Testis (tissue), 3 donors: Measurements from ENCODE around the gene CC2D1A. TPM values are rescaled to one million over a fixed set of nuclear protein-coding genes. Genes with fewer than 3 reads are reported as not detected.

Source experiments
- DNase-seq: peaks from one replicate; pipeline ENCODE4 v3.0.0-alpha.2; 2019
- H3K27ac ChIP-seq, 2 donors: fragments of 200-600 bp; sonication (generic); one replicate each; pipeline ENCODE4 v1.5.1; 2019
- H3K27me3 ChIP-seq: fragments of 200-600 bp; sonication (generic); one replicate; pipeline ENCODE4 v1.5.1; 2019
- H3K36me3 ChIP-seq: fragments of 200-600 bp; sonication (generic); one replicate; pipeline ENCODE4 v1.5.1; 2017; ENCODE audit warnings: low read depth; ENCODE audit errors: missing control alignments
- H3K4me1 ChIP-seq: fragments of 200-600 bp; sonication (generic); one replicate; pipeline ENCODE4 v1.5.1; 2019
- H3K4me3 ChIP-seq, 2 donors: fragments of 200-600 bp; sonication (generic); one replicate each; pipeline ENCODE4 v1.5.1; 2017 to 2019
- H3K9me3 ChIP-seq: fragments of 200-600 bp; sonication (generic); one replicate; pipeline ENCODE4 v1.5.1; 2017
- POLR2A ChIP-seq: fragments of 450-650 bp; IDR thresholded peaks from one replicate; pipeline ENCODE4 v1.6.1; 2017; ENCODE audit warnings: antibody characterized with exemption, mild to moderate bottlenecking, moderate library complexity
- WGBS, 2 donors: methylation state at CpG; one replicate each; pipeline ENCODE4 v1.1.5; 2018; 5-methylcytosine and 5-hydroxymethylcytosine counted together
- intact Hi-C: fragments of 100-400 bp; cut with DNase I; formaldehyde crosslinking; loops from one replicate; pipeline ENCODE4 v1.15.1; 2023; ENCODE audit warnings: low total_unique reads
- polyA plus RNA-seq: library from polyadenylated mRNA; stranded (reverse); fragments of 350-450 nt; fragmentation: Illumina TruSeq; extraction: RNeasy Lipid Tissue Mini Kit (QIAGEN cat#74804); gene quantifications from one replicate; pipeline ENCODE4 v1.2.3, GENCODE V29; 2014; ENCODE audit warnings: low read depth, low replicate concordance; ENCODE audit not compliant: insufficient read depth
- total RNA-seq, 2 donors: library from RNA; depleted of rRNA; stranded (reverse); fragments of >200 nt; gene quantifications; one replicate each; pipeline ENCODE4 v1.2.3, GENCODE V29; 2016
- TF ChIP-seq, protein P1 (sequence below), 3 experiments: fragments of 450-650 bp in 2 of 3; fragments of 200-600 bp in 1 of 3; sonication (generic) in 1 of 3; IDR thresholded peaks; one replicate each; pipeline ENCODE4 v1.5.1; 2016 to 2019; ENCODE audit warnings: antibody characterized with exemption in 3 of 3, mild to moderate bottlenecking in 2 of 3, moderate library complexity in 1 of 3

The CC2D1A gene
- total and polyA plus RNA-seq, 3 donors from 2014 or later, result 31.0 to 62.7 (median 56.6) TPM

DNA sequence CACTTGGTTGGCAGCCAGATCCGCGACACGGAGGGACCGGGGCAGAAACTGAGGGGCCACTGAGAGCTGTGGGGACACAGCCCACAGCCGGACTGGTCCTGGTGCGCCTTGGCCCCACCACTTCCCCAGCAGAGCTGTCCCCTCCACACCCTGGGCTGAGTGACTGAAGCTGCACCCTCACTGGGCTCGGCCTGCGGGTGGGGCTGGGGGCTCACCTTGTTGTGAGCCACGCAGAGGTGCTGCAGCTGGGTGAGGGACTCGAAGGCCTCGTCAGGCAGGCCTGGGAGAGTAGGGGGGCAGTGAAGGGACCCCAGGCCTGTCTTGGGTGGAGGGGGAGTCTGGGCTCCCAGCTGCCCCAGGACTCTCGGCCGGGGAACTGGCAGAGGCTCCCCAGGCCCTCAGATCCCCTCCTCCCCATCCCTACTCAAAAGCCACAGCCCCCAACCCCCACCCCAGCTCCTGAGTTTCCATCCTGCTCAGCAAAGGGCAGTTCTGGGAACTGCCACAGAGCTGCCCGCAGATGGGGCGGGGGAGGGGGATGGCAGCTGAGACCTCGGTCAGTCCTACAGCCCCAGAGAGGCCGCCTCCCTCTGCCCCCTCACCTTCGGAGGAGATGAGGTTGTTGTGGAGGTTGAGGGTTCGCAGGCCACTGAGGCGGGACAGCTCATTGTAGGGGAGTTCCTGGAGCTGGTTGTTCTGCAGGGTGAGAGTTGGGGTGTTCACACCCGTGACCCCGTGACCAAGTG is 29.9 kb downstream of the CC2D1A start:
- Histone ChIP-seq H3K27me3 (no peaks in the 10 kb centered on the region), H3K4me1 (peaks cover 4% of the 10 kb centered on the region), H3K4me3 (no peak overlapping the region), H3K27ac (no peak overlapping the region), H3K9me3 (no peaks in the 10 kb centered on the region), H3K36me3 (no peaks in the 10 kb centered on the region)
- no peak for DNase-seq
- 79 to 83% methylated on average over 16 to 22 of the region's 22 CpGs for WGBS, 2 donors
- TF ChIP-seq POLR2A, result no peak
- TF ChIP-seq, protein P1, sequence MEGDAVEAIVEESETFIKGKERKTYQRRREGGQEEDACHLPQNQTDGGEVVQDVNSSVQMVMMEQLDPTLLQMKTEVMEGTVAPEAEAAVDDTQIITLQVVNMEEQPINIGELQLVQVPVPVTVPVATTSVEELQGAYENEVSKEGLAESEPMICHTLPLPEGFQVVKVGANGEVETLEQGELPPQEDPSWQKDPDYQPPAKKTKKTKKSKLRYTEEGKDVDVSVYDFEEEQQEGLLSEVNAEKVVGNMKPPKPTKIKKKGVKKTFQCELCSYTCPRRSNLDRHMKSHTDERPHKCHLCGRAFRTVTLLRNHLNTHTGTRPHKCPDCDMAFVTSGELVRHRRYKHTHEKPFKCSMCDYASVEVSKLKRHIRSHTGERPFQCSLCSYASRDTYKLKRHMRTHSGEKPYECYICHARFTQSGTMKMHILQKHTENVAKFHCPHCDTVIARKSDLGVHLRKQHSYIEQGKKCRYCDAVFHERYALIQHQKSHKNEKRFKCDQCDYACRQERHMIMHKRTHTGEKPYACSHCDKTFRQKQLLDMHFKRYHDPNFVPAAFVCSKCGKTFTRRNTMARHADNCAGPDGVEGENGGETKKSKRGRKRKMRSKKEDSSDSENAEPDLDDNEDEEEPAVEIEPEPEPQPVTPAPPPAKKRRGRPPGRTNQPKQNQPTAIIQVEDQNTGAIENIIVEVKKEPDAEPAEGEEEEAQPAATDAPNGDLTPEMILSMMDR (IDR thresholded peaks at IDR 0.05), result no peak
- intact Hi-C loops, result no loop called here

DNA sequence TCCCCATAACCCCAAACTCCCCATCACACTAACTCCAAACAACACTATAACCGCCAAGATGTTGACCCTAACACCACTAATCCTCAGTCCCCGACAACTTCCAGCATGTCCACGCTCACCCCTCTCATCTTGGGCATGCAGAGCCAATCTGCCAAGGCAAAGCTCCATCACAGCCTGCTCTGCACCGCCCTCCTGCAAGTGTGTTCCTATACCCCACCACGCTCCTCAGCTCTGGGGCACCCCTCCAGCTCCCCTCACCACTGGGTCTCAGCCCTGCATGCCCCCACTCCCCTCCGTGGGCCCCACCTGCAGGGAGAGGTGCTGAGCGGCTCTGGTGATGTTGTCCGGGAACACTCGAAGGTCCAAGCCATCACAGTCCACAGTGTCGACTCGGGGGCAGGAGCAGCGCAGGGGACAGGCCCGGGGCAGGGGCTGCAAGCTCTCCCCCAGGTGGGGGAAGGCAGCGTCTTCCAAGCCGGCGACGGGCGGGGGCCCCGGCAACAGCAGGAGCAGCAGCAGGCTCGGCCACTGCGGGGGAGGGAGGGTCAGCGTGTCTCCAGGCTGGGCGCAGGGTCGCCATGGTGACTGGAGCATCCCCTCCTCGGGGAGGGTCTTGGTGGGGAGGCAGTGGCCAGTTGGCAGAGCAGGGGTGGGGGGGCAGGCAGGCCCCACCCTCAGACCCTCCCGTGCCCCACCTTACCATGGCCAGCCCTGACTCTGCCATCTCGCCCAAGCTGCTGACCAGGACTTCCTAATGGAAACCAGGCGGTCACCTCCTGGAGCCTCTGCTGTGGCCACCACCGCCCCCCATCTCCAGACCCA is 31.7 kb downstream of the CC2D1A start:
- Histone ChIP-seq H3K4me1 (peaks cover 4% of the 10 kb centered on the region), H3K27me3 (no peaks in the 10 kb centered on the region), H3K9me3 (no peaks in the 10 kb centered on the region), H3K27ac (peak overlapping the region; percentile 72 to 79), H3K36me3 (no peaks in the 10 kb centered on the region), H3K4me3 (peak overlapping the region; percentile 41 to 51)
- no peak for TF ChIP-seq POLR2A
- TF ChIP-seq, protein P1 (IDR thresholded peaks at IDR 0.05), result no peak
- intact Hi-C loops, result no loop called here
- 19 to 32% methylated on average over 15 to 27 of the region's 29 CpGs for WGBS, 2 donors
- DNase-seq, result no peak

DNA sequence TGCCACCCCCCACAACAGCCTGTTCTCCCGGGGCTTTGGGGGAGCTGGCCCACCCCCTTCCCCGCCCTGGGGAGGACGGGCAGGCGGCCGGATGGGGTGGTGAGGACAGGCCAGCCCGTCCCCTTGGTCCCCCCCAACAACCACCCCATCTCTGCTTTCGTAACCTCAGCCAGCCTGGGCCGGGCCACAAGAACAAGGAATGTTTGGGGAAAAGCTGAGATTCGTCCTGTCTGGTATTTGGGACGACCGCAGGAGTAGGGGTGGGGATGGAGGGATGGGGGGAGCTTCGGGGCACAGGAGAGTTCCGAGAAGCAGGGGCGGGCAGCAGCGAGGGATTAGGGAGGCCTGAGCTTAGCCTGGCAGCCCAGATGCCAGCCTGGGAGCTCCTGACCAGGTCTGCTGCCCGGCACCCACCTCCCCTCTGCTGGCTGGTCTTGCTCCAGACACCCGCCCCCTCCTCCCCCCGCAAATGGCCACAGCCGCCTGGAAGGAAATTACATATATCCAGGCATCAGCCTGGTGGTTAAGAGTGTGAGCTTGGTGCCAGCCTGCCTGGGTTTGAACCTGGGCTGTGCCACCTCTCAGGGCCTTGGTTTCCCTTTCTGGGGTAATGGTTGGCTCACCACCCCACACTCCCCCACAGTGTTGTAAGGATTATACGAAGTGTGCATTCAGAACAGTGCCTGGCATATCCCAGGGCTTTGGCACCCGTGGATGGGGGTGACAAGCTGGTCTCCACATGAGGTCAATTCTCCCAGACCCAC is 32.5 kb downstream of the CC2D1A start, which contains the start of gene PODNL1:
Gene PODNL1 (minus strand): TSS at position 117 of the 764 bp plus-strand sequence. CDS start 236 bp downstream, outside the sequence.
- no peaks in the 10 kb centered on the region for H3K27me3 ChIP-seq
- TF ChIP-seq, protein P1 (IDR thresholded peaks at IDR 0.05), result no peak
- no peak for TF ChIP-seq POLR2A
- intact Hi-C loops, result no loop called here
- H3K4me1 ChIP-seq, result peaks cover 4% of the 10 kb centered on the region
- DNase-seq, result no peak
- H3K9me3 ChIP-seq, result no peaks in the 10 kb centered on the region
- H3K36me3 ChIP-seq, result no peaks in the 10 kb centered on the region
- H3K4me3 ChIP-seq, result peak within 1 kb of the TSS; percentile 41 to 51
- 20 to 44% methylated on average over 1 to 21 of the region's 21 CpGs for WGBS, 2 donors
- peak within 1 kb of the TSS; percentile 72 to 79 for H3K27ac ChIP-seq

DNA sequence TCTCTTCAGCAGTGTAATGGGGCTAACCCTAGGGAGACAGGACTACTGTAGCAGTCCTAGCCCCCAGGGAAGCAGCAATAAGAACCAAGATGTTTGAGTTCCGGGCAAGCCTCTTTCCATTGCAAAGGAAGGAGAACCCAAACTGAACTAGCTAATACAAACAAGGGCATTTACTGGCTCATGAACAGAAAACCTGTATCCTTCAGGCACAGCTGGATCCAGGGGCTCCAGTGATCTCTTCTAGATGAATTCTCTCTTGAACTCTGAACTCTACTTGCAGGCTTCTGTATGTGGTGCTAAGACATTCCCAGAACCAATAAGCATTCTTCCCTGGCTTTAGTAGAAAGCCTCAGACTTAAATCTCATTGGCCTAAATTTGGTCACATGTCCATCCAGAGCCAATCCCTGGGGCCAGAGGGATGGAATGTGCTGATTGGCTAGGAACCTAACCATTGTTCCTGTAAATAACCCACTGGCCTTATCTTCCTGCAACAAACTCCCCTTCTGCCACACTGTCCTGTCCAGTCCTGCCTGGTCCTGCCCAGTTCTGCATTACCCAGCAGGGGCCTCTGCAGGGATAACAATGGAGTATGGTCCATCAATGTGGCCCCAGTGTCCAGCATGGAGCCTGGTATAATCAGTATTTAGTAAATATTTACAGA is 36.2 kb downstream of the CC2D1A start:
- 84 to 93% methylated on average over 1 of the region's 1 CpG for WGBS, 2 donors
- Histone ChIP-seq H3K4me1 (peaks cover 4% of the 10 kb centered on the region), H3K4me3 (no peak overlapping the region), H3K27me3 (no peaks in the 10 kb centered on the region), H3K9me3 (no peaks in the 10 kb centered on the region), H3K27ac (no peak overlapping the region), H3K36me3 (no peaks in the 10 kb centered on the region)
- no peak for TF ChIP-seq POLR2A
- TF ChIP-seq, protein P1 (IDR thresholded peaks at IDR 0.05), result no peak
- intact Hi-C loops, result no loop called here
- DNase-seq, result peak; percentile 36
